Posterior cingulate gyrus (tissue), 11 donors: ENCODE measurements around the gene SLC25A34.

Source experiments
- DNase-seq, 10 donors: peaks; one replicate each; pipeline versions ENCODE4 v3.0.0 to v3.0.0-alpha.2; 2020 to 2021; ENCODE audit warnings: mixed read lengths in 3 of 10
- intact Hi-C: fragments of 100-400 bp; cut with DNase I; formaldehyde crosslinking; loops from one replicate; pipeline ENCODE4 v1.15.1; 2023

The SLC25A34 gene

GRCh38 chr1:15765495-15766194, 29.6 kb downstream of the SLC25A34 start:
- no peak for DNase-seq
- intact Hi-C loops, result no loop called here

- no peak for DNase-seq
- intact Hi-C loops, result no loop called here
Measured at GRCh38 chr1:15767941-15768340, 31.9 kb downstream of the SLC25A34 start.

GRCh38 chr1:15768388-15768787, 32.3 kb downstream of the SLC25A34 start:
- DNase-seq, result no peak
- intact Hi-C loops, result no loop called here

DNA sequence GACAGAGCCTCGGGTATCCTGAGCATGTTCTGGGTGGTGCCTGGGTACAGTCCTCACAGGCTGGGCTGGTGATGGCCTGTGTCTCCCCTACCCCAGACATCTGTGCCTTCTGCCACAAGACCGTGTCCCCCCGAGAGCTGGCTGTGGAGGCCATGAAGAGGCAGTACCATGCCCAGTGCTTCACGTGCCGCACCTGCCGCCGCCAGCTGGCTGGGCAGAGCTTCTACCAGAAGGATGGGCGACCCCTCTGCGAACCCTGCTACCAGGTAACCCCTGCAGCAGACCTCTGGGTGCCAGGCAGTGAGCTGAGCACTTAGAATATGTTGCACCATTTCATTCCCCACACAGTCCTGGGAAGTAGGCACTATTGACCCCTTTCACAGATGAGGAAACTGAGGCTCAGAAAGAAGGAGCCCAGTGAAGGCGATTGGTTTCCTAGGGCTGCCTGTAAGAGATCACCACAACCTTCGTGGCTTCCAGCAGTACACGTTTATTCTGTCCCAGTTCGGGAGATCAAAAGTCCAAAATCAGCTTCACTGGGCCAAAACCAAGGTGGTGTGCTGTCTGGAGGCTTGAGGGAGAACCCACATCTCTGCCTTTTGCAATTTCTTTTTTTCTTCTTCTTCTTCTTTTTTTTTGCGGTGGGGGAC, 34.4 kb downstream of the SLC25A34 start:
- DNase-seq, result peak in 1 of 10 donors; percentile 80
- intact Hi-C loops, result no loop called here

- intact Hi-C loops, result no loop called here
- no peak for DNase-seq
Measured at GRCh38 chr1:15771836-15772515, 35.9 kb downstream of the SLC25A34 start.

DNA sequence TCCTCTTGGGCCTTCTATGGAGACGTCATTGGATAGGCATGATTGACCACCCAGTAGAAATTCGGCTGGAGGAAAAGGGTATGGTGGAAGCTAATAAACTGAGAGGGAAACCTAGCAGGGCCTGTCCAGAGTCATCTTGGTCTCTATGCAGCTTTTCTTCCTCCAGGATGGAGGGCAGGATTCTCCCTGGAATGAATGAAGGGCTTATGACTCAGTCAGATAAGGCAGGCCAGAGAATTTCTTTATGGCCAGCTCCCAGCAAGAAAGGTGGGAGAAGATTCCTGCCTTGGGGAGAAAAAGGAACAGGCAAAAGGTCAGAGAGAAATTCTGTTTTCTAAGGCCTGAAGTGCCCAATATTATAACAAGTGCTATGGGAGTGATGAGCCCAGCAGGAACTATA, 39.6 kb downstream of the SLC25A34 start:
- intact Hi-C loops, result no loop called here
- DNase-seq, result no peak

DNA sequence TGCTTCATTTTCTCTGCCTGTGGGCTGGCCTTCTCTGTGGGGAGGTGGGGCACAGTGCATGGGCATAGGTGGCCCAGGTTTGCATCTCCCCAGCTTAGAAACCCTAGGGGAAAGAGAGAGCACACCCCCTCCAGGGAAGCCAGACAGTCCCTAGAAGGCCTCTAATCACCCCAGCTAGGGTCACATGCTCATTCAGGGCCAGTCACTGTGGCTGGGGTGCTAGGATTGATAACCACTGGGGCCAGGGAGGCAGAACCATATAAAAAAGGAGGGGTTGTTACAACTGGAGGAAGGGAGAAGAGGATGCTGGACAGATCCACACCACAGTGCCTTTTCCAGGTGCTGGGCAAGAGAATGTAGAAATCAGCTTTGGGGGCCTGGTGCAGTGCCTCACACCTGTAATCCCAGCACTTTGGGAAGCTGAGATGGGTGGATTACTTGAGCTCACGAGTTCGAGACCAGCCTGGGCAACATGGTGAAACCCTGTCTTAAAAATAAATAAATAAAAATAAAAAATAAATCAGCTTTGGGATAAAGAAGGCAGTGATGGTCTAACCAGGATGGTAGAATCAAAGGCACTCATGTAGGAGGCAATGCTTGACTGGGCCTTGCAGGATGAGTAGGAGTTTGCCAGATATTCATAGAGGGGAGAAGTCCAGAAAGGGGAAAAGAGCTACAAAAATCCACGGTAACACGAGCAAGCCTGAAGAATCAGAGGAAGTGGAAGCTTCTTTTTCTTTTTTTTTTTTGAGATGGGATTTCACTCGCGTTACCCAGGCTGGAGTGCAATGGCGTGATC, 42.0 kb downstream of the SLC25A34 start:
- DNase-seq, result no peak
- intact Hi-C loops, result no loop called here

DNA sequence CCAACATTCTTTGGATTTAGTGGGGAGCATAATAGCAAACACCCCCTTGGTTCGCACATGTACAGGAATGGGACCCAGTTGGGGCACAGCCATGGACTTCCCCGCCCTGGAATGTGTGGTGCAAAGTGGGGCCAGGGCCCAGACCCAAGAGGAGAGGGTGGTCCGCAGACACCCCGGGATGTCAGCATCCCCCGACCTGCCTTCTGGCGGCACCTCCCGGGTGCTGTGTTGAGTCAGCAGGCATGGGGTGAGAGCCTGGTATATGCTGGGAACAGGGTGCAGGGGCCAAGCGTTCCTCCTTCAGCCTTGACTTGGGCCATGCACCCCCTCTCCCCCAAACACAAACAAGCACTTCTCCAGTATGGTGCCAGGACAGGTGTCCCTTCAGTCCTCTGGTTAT, 49.6 kb downstream of the SLC25A34 start:
- DNase-seq, result no peak
- intact Hi-C loops, result no loop called here

GRCh38 chr1:15786581-15786980, 50.5 kb downstream of the SLC25A34 start:
- intact Hi-C loops, result no loop called here
- no peak for DNase-seq

- DNase-seq, result no peak
- intact Hi-C loops, result no loop called here
Measured at GRCh38 chr1:15788624-15789301, 52.7 kb downstream of the SLC25A34 start.
